GM12873 (cell line): ENCODE results near the gene DEPDC5.

Source experiments
- TF ChIP-seq, protein P1 (sequence below): IDR thresholded peaks from 2 replicates; pipeline ENCODE4 v1.5.1; 2012; ENCODE audit warnings: low read depth, mild to moderate bottlenecking, moderate library complexity, low read length, control low read depth; ENCODE audit not compliant: insufficient read depth; ENCODE audit errors: missing control alignments

The DEPDC5 gene

DNA sequence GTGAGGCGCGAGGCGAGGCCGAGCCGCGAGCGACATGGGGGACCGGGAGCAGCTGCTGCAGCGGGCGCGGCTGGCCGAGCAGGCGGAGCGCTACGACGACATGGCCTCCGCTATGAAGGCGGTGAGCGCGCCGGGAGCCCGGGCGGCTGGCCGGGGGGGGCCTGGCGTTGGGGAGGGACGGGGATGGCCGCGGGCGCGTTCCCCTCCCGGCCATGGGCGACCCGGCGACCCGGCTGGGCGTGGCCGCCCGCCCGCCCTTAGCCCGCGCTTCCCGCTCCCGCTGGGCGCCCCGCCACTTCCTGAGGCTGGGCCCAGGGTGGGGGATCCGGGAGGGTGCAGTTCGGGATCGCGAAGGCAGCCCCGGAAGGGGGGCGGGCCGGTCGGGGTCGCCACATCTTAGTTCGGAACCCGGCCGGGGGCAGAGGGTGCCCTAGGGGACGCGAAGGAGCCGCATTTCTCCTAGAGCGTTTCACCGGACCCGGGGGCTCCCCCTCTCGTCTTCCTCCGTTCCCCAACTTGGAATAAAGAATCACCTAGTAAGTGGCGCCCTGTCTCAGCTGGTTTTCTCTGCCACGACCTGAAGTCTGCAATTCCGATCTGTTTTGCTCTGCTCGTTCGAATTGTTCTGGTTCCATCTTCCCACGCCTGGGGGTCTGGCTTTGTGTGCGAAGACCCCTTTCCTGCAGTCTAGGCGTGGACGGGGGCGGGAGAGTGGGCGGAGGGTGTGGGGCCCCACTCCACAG, 191.1 kb downstream of the DEPDC5 start:
- TF ChIP-seq, protein P1, sequence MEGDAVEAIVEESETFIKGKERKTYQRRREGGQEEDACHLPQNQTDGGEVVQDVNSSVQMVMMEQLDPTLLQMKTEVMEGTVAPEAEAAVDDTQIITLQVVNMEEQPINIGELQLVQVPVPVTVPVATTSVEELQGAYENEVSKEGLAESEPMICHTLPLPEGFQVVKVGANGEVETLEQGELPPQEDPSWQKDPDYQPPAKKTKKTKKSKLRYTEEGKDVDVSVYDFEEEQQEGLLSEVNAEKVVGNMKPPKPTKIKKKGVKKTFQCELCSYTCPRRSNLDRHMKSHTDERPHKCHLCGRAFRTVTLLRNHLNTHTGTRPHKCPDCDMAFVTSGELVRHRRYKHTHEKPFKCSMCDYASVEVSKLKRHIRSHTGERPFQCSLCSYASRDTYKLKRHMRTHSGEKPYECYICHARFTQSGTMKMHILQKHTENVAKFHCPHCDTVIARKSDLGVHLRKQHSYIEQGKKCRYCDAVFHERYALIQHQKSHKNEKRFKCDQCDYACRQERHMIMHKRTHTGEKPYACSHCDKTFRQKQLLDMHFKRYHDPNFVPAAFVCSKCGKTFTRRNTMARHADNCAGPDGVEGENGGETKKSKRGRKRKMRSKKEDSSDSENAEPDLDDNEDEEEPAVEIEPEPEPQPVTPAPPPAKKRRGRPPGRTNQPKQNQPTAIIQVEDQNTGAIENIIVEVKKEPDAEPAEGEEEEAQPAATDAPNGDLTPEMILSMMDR, result no peak

DNA sequence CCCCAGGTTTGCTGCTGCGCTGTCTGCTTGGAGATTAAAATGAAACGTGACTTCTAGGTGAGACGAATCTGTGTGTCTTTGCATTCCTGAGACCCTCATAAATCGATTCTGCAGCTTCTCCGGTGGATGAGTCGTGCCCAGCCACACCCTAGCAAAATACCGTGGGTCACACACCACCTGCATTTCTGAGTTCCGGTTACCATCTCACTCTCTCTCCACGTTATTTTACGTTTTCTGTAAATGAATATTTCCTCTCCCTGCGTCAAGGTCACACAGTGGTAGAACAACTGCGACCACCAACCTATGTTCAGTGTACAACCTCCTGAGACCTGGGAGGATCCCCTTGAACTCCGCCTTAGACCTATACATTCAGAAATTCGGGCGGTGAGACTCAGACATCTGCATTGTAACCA, 191.6 kb downstream of the DEPDC5 start:
- TF ChIP-seq, protein P1, result no peak

DNA sequence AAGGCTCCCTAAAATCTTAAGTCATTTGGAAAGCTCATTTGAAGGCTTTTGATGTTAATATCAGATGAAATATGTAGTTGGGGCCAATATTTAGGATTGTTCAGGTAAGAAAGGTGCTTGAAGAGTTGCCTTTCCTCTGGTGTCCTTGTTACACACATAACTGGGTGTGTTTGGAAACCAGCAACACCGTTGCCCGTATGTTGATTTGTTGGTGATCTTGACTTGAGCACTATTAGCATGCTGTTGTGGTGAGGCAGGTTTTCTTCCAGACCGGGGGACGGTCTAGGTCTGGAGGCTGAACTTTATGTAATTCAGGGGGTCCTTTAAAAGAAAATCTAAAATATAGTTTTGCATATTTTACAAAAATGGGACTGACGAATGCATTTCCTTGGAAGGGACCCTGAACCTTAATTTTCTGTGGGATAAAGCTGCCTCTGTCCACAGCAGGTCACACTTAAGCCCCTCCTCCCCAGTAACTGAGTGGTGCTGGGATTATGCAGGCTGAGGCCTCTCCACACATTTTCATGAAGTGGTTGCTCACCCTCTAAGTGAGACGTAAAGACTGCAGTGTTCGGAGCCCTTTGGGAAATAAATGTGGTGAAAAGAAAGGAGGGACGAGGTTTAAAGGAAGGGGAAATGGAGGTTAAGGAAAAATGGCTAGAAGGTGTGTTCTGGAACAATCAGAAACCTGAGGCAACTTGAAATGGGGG, 192.3 kb downstream of the DEPDC5 start:
- TF ChIP-seq, protein P1, result no peak

- TF ChIP-seq, protein P1, result peak; percentile 78
Measured at GRCh38 chr22:31947296-31947695, 193.5 kb downstream of the DEPDC5 start.

DNA sequence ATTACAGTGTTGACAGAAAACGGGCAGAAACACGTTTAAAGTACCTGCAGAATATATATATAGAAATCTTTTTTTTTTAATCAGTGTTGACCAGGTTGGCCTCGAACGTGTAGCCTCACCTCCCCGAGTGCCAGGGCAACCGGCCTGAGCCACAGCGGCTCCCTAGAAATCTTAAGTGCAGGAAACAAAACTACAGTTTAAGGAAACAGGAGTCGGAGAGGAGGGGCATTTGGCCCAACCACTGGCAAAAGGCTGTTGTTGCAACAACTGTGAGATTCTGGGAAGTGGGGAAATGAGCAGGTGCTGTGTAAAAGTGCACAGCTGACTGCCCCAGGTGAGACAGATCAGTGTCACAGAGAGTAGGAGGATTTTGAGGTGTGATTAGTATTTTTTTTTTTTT, 194.2 kb downstream of the DEPDC5 start:
- TF ChIP-seq, protein P1, result no peak

DNA sequence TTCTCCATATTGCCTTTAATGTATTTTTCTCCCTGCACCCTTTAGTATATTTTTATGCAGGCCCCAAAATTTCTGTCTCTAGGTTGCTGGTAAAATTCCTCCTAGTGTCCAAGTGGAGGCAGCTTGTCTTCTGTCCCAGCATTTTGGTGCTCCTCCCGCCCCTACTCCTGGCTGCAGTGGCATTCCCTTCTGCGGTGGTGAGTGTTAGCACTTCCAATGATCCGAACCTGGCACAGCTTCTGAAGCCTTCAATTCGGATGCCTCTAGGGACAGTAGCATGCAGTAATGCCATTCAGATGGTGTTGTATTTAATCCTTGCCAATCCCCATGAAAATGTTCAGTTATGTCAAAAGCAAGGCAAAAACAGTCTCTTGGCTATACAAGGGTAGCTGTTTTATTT, 196.4 kb downstream of the DEPDC5 start:
- TF ChIP-seq, protein P1, result no peak
